Measurements from ENCODE around the gene FNTB. TPM values are rescaled to one million over a fixed set of nuclear protein-coding genes. Genes with fewer than 3 reads are reported as not detected.

FNTB gene
- total and polyA plus RNA-seq, 9 of the 15 experiments (the other 6 are each of a cell fraction or from before 2014, with no cell fraction given): 6.9 to 23.2 (median 12.2) TPM

DNA sequence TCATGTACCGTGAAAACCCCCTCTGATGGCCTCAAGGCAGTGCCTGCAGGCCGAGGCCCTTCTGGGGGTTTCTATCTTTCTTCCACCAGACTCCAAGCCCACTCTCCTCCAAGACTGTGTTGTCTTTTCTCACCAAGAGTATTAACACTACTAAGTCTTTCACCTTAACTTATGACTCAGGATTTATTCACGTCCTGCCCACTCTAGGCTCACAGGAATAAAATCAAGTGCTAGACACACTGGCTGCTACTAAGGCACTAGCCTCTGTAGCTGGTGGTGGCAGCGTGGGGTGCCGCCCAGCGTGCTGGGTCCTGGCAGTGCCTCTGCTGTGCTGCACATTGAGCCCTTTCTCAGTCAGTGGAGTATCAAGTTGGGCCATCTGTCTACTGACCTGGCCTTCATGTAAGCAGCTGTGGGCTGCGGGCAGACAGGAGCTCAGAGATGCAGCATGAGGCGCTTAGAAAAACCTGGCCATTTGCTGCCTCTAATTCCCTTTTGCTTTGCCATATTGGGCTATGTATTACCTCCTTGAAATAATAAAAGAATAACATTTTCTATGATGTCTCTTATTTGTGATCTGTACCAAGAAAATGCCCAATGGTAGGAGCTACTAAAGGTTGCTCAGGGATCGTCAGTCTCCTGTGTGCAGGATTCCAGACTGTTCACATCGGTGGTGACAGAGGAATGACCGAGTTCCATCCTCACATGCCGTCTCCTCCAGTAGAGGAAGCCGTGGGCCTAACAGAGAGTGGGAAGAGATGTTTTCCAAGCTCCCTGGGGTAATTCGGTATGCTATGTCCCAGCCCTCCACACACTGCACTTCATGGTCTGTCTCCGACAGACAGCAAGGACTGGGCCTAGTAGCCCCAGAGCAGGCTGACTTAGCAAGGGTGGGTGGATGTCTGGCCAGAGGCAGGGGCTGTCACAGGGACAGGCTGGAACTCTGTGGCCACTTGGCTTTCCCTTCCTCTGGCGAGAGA is 75.7 kb downstream of the FNTB start:
- ATAC-seq: no peak
- no peak for FAIRE-seq
- Histone ChIP-seq H4K20me1 (replicated peaks; ENCODE audit: control insufficient read depth, insufficient read depth, low read length) (no peaks in the 10 kb centered on the region), H3K4me2 (ENCODE audit: insufficient read depth, low read length) (no peak overlapping the region), H3K9ac (ENCODE audit: insufficient read depth in 1 of 2, low read depth in 2 of 2, low read length in 2 of 2) (no peak overlapping the region), H3K9me1 (ENCODE audit: control insufficient read depth, insufficient read depth, low read length) (no peaks in the 10 kb centered on the region), H3K36me3 (ENCODE audit: control insufficient read depth, insufficient read depth, low read length) (peaks cover 52% of the 10 kb centered on the region; the same call in 2 of the 3 replicates), H3K4me3 (no peak overlapping the region), H3K9me3 (replicated peaks; ENCODE audit: control insufficient read depth, insufficient read depth, low read depth, low read length) (no peaks in the 10 kb centered on the region), H3K27ac (ENCODE audit: extremely low read depth, low read depth, low read length) (no peak overlapping the region), H2AFZ (ENCODE audit: low read depth, low read length) (no peak overlapping the region), H3K27me3 (ENCODE audit: control insufficient read depth in 2 of 2, insufficient read depth in 2 of 2, low read length in 2 of 2) (no peaks in the 10 kb centered on the region), H3K4me1 (replicated peaks in 1 of 2; ENCODE audit: control insufficient read depth in 2 of 2, insufficient read depth in 2 of 2, low read length in 2 of 2) (peaks cover 0 to 3% of the 10 kb centered on the region in 2 experiments; a peak in 2 of 5 replicates), H3K79me2 (ENCODE audit: control insufficient read depth, insufficient read depth, low read length) (no peaks in the 10 kb centered on the region)
- intact Hi-C loops (cut with micrococcal nuclease) (no loop called here), in situ Hi-C loops (cut with MboI) (no loop called here)
- ChIA-PET CTCF (ENCODE audit: low intra/inter-chr PET ratio) (no interaction called here), POLR2A (interaction anchor here (1.2 kb wide), 1 partner anchor 10 kb away, joined by 4 read pairs; no protein-coding TSS in a partner anchor)
- 90% methylated on average over 15 of the region's 16 CpGs for WGBS (ENCODE audit: insufficient coverage, low coverage, missing lambda C conversion rate)
- DNase-seq (ENCODE audit: extremely low read depth in 1 of 4, low spot score in 3 of 4): no peak
- no TSS peak for BruUV-seq (replicated peaks)
- TF ChIP-seq, protein P1, sequence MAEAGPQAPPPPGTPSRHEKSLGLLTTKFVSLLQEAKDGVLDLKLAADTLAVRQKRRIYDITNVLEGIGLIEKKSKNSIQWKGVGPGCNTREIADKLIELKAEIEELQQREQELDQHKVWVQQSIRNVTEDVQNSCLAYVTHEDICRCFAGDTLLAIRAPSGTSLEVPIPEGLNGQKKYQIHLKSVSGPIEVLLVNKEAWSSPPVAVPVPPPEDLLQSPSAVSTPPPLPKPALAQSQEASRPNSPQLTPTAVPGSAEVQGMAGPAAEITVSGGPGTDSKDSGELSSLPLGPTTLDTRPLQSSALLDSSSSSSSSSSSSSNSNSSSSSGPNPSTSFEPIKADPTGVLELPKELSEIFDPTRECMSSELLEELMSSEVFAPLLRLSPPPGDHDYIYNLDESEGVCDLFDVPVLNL (CRISPR knock-in tag; IDR thresholded peaks at IDR 0.05; ENCODE audit: low read depth): no peak
- TF ChIP-seq, protein P2, sequence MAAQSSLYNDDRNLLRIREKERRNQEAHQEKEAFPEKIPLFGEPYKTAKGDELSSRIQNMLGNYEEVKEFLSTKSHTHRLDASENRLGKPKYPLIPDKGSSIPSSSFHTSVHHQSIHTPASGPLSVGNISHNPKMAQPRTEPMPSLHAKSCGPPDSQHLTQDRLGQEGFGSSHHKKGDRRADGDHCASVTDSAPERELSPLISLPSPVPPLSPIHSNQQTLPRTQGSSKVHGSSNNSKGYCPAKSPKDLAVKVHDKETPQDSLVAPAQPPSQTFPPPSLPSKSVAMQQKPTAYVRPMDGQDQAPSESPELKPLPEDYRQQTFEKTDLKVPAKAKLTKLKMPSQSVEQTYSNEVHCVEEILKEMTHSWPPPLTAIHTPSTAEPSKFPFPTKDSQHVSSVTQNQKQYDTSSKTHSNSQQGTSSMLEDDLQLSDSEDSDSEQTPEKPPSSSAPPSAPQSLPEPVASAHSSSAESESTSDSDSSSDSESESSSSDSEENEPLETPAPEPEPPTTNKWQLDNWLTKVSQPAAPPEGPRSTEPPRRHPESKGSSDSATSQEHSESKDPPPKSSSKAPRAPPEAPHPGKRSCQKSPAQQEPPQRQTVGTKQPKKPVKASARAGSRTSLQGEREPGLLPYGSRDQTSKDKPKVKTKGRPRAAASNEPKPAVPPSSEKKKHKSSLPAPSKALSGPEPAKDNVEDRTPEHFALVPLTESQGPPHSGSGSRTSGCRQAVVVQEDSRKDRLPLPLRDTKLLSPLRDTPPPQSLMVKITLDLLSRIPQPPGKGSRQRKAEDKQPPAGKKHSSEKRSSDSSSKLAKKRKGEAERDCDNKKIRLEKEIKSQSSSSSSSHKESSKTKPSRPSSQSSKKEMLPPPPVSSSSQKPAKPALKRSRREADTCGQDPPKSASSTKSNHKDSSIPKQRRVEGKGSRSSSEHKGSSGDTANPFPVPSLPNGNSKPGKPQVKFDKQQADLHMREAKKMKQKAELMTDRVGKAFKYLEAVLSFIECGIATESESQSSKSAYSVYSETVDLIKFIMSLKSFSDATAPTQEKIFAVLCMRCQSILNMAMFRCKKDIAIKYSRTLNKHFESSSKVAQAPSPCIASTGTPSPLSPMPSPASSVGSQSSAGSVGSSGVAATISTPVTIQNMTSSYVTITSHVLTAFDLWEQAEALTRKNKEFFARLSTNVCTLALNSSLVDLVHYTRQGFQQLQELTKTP (IDR thresholded peaks at IDR 0.05; ENCODE audit: low read depth in 1 of 2, partially characterized antibody in 2 of 2): no peak
- TF ChIP-seq RHOXF2B (CRISPR knock-in tag; conservative IDR thresholded peaks at IDR 0.05) (no peak), BRD9 (IDR thresholded peaks at IDR 0.05; ENCODE audit: low read depth, partially characterized antibody) (no peak), MAZ (CRISPR knock-in tag; conservative IDR thresholded peaks at IDR 0.05 in 1 of 2, IDR thresholded peaks at IDR 0.05 in 1 of 2) (no peak), ZNF766 (CRISPR knock-in tag; conservative IDR thresholded peaks at IDR 0.05) (no peak), ZEB2 (IDR thresholded peaks at IDR 0.05) (no peak), RNF2 (IDR thresholded peaks at IDR 0.05) (no peak), ZNF354B (CRISPR knock-in tag; IDR thresholded peaks at IDR 0.05) (no peak), HLTF (IDR thresholded peaks at IDR 0.05) (no peak), CBX1 (IDR thresholded peaks at IDR 0.05; ENCODE audit: low read depth) (no peak), ZNF696 (CRISPR knock-in tag; conservative IDR thresholded peaks at IDR 0.05) (no peak), NR2F6 (CRISPR knock-in tag; IDR thresholded peaks at IDR 0.05) (no peak)
- TF ChIP-seq, protein P3, sequence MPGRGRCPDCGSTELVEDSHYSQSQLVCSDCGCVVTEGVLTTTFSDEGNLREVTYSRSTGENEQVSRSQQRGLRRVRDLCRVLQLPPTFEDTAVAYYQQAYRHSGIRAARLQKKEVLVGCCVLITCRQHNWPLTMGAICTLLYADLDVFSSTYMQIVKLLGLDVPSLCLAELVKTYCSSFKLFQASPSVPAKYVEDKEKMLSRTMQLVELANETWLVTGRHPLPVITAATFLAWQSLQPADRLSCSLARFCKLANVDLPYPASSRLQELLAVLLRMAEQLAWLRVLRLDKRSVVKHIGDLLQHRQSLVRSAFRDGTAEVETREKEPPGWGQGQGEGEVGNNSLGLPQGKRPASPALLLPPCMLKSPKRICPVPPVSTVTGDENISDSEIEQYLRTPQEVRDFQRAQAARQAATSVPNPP (IDR thresholded peaks at IDR 0.05; ENCODE audit: borderline replicate concordance, insufficient read depth, insufficient read length): no peak

All from K562 (cell line).